Right renal cortex interstitium (tissue), 3 donors: ENCODE data around the gene COL23A1. TPM values are rescaled to one million over a fixed set of nuclear protein-coding genes. Genes with fewer than 3 reads are reported as not detected.

Source experiments
- DNase-seq, 3 donors: peaks; one replicate each; pipeline ENCODE4 v3.0.0-alpha.2; 2013; ENCODE audit warnings: low read depth in 3 of 3, low spot score in 2 of 3
- polyA plus RNA-seq, 3 donors: library from polyadenylated mRNA; unstranded; fragments of 120-200 nt; gene quantifications; one replicate each; pipeline ENCODE4 v1.2.1, GENCODE V29; 2013; ENCODE audit not compliant: insufficient read length in 3 of 3

The COL23A1 gene
- polyA plus RNA-seq, 3 donors, result 4.8 to 5.2 (median 4.9) TPM

- DNase-seq, result no peak
These were observed 160.6 kb downstream of the COL23A1 start for GRCh38 chr5:178429491-178430185.

GRCh38 chr5:178429156-178429468 is 161.1 kb downstream of the COL23A1 start:
- no peak for DNase-seq

GRCh38 chr5:178428341-178429155 is 161.6 kb downstream of the COL23A1 start:
- DNase-seq, result no peak

- DNase-seq, result no peak
These were observed 162.5 kb downstream of the COL23A1 start for GRCh38 chr5:178427576-178428197.

DNA sequence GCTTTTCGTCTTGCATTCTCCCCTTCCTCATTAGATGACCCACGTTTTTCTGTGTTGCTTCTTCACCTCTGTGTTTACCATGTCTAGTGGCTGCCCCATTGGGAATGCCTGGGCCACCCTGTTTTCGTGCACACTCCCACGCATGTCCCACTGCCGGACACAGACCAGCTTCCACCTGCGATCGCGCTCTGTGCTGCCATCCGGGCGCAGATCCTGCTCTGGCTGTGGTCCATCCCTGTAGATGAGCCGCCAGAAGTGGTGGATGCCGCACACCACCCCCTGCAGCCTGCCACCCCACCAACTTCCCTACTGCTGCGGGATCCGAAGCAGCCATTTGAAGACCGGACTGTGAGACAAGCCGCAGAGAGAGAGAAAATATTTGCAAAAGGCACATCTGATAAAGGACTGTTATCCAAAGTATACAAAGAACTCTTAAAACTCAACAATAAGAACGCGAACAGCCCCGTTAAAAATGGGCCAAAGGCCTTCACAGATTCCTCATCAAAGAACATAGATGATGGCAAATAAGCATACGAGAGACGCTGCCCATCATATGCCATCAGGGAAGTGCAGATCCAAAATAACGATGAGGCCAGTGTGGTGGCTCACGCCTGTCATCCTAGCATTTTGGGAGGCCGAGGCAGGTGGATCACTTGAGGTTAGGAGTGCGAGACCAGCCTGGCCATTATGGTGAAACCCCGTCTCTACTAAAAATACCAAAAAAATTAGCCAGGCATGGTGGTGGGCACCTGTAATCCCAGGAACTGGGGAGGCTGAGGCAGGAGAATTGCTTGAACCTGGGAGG is 163.7 kb downstream of the COL23A1 start:
- no peak for DNase-seq

DNA sequence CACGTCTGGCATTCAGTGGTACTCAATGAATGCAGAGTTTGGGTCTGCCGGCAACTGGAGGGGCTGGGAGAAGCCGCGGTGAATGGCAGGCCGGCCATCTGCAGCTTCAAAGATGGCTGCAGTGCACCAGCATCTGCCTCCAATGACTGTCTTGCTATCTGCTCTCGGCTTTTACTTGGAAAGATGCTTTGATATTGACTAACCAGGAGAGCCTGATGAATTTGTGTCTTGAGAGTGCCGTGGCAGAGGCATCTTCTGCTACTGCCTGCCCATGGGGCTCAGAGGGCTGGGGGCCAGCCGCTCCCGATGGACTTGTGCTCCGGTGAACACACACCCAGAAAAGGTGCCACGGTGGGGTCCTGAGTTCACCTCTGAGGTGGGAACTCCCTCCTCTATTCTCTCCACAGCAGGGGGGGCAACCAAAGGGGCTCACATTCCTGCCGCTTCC is 164.5 kb downstream of the COL23A1 start:
- no peak for DNase-seq

DNA sequence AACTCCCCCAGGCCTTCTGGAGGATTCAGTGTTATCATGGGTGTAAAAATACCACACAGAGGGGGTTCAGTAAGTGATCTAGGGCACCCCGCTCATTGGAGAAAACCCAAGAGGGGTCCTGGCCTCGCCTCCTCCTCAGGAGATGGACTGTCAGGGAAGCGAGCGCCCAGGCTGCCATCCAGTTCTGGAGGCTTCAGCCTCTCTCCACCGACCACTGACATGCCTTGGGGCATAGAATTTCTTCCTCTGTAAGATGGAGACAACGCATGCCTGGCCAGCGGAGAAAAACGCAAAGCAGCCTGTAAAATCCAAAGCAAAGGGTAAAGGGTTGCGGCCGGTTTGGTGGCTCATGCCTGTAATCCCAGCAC is 165.4 kb downstream of the COL23A1 start:
- no peak for DNase-seq

DNA sequence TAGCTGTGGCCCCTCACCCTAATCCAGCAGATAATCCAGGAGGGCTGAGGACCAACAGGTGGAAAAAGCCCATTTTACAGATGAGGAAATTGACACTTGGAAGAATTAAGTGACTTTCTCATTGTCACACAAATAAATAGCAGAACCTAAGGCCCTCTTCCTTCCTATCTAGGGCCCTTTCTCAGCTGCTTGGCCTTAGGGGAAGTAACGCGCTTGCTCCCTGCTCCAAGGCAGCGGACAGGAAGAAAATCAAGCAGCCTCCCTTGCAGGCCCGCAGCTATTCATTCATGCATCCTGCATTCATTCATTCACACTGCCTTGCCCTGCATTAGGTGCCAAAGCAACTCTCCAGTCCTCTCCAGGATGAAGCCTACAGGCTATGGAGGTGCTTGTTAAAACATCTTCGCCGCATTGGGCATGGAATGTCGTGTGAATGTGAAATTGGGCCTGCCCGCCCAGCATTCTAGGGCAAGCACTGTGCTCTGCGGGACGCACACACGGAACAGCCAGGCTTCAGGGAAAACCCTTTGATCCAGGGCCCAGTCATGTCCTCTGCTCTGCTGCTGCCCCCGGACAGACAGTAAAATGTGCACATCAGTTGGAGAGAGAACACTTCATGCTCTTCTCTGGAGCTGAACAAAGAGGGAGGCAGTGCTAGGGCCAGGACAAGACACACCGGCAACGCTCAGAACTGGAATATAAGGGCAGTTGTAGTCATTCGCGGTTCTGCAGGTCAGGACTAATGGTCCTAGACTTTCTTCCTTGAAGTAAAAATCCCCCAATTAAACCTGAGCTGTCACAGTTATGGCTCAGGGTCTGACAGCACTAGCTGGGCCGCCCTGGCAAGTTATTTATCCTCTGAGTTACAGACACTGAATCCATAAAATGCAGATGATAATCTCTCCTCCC is 166.0 kb downstream of the COL23A1 start:
- no peak for DNase-seq

- DNase-seq, result no peak
These were observed 166.8 kb downstream of the COL23A1 start for GRCh38 chr5:178423431-178423830.

DNA sequence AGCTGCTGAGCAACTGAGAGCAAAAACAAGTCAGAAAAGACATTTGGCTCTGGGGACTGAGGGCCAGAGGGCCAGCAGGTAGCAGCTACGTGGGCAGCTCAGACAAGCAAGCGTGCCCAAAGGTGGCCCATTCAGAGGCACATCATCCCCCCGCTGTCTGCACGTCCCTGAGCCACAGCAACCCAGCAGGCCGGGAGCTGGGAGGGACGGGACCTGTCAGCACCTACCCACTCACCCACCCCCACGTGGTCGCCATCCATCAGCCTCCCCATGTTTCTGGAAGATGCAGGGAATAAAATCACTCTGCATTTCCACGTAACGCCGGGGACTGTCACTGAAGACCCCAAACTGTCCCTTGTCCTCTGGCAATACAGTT is 167.8 kb downstream of the COL23A1 start:
- no peak for DNase-seq

DNA sequence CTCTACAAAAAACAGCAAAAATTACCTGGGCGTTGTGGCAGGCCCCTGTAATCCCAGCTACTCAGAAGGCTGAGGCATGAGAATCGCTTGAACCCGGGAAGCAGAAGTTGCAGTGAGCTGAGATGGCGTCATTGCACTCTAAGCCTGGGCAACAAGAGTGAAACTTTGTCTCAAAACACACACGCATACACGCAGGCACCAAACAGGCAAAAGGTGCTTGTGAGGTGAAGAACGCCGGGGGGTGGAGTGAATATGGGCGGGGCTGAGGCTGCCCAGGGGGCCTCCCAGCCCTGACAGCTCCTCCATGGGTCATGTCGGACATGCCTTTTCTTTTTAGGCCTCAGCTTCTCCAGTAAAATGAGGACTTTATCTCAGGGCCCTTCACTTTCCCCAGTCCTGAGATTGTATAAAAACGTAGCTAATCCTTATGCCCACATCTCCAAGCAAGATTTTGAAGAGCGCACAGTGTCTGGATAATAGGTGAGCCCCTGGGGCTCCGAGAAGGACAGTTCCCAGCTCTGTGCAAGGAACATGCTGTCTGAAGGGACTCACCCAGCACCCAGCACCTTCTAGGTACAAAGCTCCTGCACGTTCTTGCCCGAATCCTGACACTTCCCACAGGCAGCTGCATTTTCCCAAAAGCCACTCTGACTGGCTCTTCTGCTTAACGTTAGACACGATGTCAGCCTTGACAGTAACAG is 168.3 kb downstream of the COL23A1 start:
- no peak for DNase-seq

DNA sequence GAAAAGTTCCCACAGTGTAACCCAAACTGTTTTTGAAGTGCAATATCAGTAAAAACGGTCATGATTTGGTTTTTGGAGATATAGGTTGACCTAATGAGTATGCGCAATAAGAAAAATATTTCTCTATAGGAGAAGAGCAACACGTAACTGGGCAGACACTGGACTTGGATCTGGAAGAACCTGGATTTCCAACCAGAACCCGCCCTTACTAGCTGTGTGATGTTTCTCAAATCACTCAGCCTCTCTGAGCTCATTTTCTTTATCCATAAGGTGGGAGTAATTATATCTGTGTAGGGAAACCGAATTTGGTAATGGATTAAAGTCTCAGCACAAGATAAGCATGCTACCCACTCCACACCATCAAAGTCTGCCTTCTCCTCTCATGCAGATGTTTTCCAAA is 169.1 kb downstream of the COL23A1 start:
- DNase-seq, result no peak

GRCh38 chr5:178420354-178420781 is 169.8 kb downstream of the COL23A1 start:
- DNase-seq, result no peak

GRCh38 chr5:178419651-178420050 is 170.5 kb downstream of the COL23A1 start:
- DNase-seq, result no peak

DNA sequence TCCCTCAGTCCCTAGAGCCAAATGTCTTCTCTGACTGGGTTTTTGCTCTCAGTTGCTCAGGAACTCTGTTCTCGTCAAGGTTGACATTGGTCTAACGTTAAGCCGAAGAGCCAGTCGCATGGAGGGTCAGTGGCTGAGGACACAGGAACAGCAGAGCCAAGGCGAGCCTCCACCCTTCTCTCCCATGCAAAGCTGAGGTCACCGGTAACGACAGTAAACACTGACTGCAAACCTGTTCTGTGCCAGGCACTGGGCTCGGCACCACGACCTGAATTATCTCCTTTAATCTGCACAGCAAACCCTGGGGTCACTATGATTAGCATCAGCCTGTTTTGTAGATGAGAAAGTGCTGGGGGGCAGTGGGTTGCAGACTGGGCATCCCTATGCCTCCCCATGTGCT is 171.0 kb downstream of the COL23A1 start:
- no peak for DNase-seq

- DNase-seq, result no peak
These were observed 171.7 kb downstream of the COL23A1 start for GRCh38 chr5:178418471-178419010.

DNA sequence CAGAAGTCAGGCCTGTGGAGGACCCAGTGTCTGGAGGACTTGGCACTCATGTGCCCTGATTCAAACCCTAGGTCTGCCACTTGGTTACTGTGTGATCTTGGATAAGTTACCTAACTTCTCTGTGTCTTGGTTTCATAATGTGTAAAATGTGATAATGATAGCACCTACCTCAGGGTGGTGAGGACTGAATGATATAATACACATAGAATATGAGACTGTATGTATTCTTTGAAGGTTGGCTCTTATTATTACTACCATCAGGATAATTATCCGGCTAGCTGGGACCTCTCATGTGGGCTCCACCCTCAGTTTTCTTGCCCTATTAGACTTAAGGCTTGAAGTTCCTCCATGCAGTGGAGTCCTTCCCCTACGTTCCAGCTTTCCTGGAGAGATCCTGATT is 172.2 kb downstream of the COL23A1 start:
- DNase-seq, result no peak

DNA sequence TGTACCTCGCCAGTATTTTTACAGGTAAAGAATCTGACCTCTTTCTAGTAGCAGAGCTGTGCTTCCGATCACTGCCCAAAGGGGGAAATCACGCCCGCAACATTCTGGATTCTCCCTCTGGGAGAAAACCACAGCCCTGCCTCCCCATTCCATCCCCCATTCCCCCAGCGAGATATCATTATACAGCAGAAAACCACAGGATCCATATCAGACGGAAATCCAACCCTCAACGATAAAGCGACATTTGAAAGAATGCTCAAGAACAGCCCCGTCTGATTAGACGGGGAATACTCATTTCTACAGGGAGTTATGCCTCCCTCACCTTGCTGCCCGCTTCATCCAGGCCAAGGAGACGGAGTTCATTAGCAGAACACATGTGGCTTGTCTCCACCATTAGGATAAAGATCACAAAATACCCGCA is 172.8 kb downstream of the COL23A1 start:
- no peak for DNase-seq

- no peak for DNase-seq
These were observed 173.3 kb downstream of the COL23A1 start for GRCh38 chr5:178416919-178417318.
